Right hindlimb (tissue), 1 donor: ENCODE results near the gene SNAP47.

Experiments
- DNase-seq: peaks from one replicate; pipeline ENCODE4 v3.0.0-alpha.2; 2018

The SNAP47 gene

DNA sequence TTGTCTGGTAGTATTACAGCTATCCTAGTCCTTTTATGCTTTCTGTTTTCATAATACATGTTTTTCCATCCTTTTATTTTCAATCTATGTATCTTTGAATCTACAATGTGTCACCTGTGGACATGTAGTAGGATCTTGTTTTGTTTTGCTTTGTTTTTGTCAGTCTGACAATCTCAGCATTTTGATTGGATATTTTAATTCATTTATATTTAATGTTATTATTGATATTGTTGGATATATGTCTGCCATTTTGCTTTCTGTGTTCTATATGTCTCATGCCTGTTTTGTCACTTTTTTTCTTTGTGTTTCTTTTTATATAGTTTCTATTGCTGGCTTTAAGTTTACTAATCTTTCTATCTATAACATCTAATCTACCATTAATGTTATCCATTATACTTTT is 68.7 kb downstream of the SNAP47 start:
- DNase-seq, result no peak

- DNase-seq, result no peak
Observed at GRCh38 chr1:227805606-227806197, 70.5 kb downstream of the SNAP47 start.

GRCh38 chr1:227808566-227808965 is 73.3 kb downstream of the SNAP47 start:
- DNase-seq, result no peak

DNA sequence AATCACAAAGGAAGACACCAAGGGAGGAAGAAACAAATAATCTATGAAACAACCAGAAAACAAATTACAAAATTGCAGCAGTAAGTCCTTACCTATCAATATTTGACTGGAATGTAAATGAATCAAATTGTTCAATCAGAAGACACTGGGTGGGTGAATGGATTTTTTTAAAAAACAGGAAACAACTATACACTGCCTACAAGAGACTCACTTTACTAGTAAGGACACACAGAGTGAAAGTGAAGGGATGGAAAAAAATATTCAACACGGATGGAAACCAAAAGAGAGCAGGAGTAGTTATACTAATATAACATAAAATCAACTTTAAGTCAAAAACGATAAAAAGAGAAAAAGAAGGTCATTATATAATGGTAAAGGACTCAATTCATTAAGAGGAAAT is 73.8 kb downstream of the SNAP47 start:
- DNase-seq, result no peak

DNA sequence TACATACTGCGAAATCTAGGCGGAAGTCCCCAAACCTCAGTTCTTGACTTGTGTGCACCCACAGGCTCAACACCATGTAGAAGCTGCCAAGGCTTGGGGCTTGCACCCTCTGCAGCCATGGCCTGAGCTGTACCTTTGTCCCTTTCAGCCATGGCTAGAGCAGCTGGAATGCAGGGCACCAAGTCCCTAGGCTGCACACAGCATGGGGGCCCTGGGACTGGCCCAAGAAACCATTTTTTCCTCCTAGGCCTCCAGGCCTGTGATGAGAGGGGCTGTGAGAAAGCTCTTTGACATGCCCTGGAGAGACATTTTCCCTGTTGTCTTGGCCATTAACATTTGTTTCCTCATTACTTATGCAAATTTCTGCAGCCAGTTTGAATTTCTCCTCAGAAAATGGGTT is 78.7 kb downstream of the SNAP47 start:
- DNase-seq, result no peak

DNA sequence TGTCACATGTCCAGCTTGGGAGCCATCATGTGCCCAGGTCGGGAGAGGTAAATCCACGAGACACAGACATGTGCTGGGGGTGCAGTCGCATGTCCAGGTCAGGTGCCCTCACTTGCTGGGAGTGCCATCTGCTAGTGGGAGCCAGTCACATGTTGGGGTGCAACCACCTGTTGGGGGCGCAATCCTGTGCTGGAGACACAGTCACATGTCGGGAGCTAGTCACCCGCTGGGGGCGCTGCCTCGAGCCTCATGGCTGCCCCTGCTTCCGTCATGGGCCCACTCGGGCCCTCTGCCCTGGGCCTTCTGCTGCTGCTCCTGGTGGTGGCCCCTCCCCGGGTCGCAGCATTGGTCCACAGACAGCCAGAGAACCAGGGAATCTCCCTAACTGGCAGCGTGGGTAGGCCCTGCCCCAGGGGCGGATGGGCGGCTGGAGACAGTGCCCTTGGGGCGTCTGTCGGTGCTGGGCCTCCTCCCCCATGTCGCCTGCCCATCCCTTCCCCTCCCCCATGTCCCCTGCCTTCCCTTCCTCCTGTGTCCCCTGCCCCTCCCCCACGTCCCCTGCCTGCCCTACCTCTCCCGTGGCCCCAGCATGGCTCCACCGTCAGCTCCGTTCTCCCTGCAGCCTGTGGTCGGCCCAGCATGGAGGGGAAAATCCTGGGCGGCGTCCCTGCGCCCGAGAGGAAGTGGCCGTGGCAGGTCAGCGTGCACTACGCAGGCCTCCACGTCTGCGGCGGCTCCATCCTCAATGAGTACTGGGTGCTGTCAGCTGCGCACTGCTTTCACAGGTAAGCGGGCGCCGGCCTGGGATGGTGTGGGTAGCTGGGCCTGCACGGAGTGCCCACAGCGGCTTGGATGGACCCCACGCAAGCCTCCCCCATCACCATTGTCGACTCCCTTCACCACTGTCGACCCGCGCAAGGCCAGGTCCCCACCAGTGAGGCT is 80.5 kb downstream of the SNAP47 start, which contains the start of gene PRSS38:
Gene PRSS38 (plus strand): TSS at position 208 of the 942 bp plus-strand sequence. CDS start 42 bp downstream, at position 250.
- DNase-seq, result no peak

DNA sequence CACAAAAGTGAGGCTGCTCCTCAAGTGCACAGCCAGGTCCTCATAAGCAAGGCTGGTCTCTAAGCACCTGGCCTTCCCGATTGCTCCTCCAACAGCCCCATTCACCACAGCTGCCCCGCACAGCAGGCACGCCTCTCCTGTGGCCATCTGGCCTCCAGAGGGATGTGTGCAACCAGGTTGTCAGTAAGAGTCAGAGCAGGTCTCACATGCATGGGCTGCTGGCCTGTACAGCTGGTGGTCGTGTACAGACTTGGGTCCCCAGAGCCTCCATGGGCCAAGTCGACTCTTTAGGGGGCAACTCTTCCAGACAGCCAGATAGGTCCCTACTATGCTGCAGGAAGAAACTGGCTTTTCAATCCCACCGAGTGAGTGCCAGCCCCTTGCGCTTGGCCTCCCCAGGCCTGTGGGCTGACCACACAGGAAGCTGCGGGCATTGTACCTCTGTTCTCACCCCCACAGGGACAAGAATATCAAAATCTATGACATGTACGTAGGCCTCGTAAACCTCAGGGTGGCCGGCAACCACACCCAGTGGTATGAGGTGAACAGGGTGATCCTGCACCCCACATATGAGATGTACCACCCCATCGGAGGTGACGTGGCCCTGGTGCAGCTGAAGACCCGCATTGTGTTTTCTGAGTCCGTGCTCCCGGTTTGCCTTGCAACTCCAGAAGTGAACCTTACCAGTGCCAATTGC is 81.7 kb downstream of the SNAP47 start:
- no peak for DNase-seq

GRCh38 chr1:227823537-227823936 is 88.3 kb downstream of the SNAP47 start:
- DNase-seq, result no peak

DNA sequence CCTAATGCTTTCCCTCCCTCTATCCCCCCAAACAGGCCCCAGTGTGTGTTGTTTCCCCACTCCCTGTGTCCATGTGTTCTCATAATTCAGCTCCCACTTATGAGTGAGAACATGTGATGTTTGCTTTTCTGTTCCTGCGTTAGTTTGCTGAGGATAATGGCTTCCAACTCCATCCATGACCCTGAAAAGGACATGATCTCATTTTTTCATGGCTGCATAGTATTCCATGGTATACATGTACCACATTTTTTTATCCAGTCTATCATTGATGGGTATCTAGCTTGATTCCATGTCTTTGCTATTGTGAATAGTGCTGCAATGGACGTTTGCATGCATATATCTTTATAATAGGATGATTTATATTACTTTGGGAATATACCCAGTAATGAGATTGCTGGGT is 89.0 kb downstream of the SNAP47 start:
- no peak for DNase-seq

- DNase-seq, result no peak
Observed at GRCh38 chr1:227828786-227829185, 93.6 kb downstream of the SNAP47 start.
